Measurements from ENCODE around the gene TMED1.
A peak's percentile ranks its signal among the peaks of the same experiment; 100 is the strongest.
"Not testable (repeated sequence)": the region's sequence is repeated elsewhere in the genome, so short reads cannot be mapped to it uniquely, and the experiment has no call there.

The TMED1 gene

GRCh38 chr19:10861103-10861651 lies 25.2 kb upstream of the TMED1 start:
- no peak for DNase-seq

DNA sequence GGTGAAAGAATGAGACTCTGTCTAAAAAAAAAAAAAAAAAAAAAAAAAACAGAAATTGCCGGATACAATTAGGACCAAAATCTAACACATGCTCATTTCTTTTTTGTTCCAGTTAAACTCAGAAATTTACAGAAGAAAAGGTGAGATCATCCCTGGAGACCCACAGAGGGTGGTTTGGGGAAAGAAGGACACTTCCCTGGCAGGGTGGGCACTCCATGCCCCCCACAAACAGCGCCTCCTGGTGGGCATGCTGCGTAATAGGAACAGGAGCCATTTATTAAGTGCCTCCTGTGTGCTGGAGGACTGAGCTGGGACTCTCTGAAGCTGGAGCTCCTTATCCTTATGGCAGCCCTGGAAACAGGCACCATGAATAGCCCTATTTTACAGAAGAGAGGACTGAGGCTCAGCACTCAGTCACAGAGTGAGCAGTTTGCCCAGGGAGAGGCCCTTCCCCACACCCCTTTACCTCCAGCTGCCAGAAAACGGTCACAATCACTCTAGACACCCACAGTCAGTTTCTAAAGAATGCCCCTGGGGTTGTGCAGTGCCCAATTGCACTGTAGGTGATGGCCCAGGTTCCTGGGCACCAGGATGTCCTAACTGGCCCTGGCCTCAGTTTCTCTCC lies 22.3 kb upstream of the TMED1 start:
- no peak for DNase-seq

GRCh38 chr19:10856899-10857298 lies 20.9 kb upstream of the TMED1 start:
- not testable (repeated sequence) for DNase-seq

DNA sequence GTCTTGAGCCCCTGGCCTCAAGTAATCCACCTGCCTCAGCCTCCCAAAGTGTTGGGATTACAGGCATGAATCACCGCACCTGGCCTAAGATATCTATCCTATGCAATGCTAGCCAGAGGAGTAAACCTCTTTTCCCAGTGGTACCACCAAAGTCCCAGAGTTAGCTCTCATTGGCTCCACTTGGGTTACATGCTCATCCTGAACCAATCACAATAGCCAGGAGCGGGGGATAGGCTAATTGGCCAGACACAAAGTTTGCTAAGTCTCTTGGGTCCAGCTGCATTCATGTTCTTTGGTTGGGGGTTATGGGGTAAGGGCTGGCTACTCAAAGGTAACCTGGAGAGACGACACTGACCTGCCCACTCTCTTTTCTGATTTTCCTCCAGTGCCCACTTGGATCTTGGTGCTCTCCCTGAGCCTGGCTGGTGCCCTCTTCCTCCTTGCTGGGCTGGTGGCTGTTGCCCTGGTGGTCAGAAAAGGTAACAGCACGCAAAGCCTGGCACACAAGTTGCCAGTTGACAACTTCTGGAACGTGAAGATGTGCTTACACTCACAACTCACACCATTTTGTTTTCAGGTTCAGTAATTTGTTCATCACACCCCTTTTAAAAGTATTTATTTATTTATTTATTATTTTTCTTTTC lies 20.0 kb upstream of the TMED1 start:
- no peak for DNase-seq

GRCh38 chr19:10854350-10855089 lies 18.5 kb upstream of the TMED1 start:
- no peak for DNase-seq

- no peak for DNase-seq
These were observed 16.9 kb upstream of the TMED1 start for GRCh38 chr19:10852941-10853340.

GRCh38 chr19:10852098-10852800 lies 16.2 kb upstream of the TMED1 start:
- DNase-seq, result no peak

GRCh38 chr19:10850631-10851030 lies 14.6 kb upstream of the TMED1 start:
- no peak for DNase-seq

DNA sequence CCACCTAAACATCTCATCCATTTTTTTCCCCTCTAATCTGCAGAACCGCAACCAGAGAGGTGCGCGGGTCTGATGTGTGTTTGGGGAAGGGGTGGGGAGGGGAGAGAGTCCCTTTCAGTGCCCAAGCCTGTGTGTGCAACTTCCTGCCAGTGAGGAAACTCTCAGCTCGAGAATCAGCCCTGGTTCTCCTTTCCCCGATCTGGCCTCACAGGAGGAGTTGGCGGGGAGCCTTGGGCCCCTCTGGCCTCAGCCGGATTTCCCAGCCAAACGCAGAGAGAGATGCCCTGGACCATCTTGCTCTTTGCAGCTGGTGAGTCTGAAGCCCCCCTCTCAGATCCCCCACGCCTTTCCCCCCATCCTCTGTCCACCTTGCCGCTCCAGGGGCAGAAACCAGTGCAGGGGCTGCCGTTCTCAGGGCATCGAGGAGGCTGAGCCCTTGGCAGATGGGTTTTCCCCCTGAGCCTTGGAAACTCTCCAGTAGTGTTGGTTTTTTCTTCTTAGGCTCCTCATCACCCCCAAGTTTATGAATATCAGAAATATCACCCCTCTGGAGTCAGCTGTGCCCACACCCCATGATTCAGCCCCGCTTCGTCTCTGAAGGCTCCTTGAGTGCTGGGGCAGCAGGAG lies 12.3 kb upstream of the TMED1 start, which contains the start of gene C19orf38:
Gene C19orf38 (plus strand): TSS at position 186 of the 627 bp plus-strand sequence. CDS start 94 bp downstream, at position 280.
- peak; percentile 80 for DNase-seq

- DNase-seq, result no peak
These were observed 10.6 kb upstream of the TMED1 start for GRCh38 chr19:10846500-10847202.

GRCh38 chr19:10842788-10843187 lies 6.8 kb upstream of the TMED1 start:
- no peak for DNase-seq

DNA sequence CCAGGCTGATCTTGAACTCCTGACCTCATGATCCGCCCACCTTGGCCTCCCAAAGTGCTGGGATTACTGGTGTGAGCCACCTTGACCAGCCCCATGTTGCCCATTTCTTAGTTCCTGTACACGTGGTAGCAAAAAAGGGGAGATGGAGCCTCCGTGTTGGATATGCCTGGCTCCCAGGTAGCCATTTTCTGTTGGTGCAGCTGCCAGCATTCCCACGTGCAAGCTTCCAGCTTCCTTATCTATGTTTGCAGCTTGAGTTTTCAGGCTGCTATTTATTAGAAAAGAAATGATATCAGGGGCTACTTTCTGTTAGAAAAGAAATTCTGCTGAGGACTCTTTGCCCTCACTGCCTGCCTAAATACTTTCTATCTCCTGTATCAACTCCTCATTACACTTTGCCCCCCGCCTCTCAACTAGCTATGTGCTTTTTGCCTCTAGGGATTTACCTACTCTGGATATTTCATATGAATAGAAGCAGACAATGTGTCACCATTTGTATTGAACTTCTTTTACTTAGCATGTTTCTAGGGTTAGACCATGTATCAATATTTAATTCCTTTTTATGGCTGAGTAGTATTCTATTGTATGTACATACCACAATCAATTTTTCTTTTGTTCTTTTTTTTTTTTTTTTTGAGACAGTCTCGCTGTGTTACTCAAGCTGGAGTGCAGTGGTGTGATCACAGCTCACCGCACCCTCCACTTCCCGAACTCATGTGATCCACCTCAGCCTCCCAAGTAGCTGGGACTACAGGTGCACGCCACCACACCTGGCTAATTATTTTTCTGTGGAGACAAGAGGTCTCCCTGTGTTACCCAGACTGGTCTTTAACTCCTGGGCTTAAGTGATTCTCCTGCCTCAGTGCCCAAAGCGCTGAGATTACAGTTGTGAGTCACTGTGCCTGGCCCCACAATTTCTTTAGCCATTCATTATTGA lies 3.4 kb upstream of the TMED1 start:
- no peak for DNase-seq

DNA sequence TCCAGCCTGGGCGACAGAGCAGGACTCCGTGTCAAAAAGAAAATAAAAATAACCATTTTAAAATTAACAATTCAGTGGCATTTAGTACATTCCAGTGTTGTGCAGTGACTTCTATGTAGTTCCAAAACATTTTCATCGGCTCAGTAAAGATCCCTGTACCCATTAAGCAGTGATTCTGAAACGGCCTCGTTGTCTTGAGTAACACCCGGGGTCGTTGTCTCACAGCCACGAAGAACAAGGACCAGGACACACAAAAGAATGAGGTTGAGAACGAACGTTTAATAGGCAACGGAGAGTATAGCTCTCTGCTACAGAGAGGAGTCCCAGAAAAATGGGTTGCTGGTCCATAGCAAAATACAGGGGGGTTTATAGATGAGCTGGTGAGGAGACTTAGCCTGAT lies 2.4 kb upstream of the TMED1 start:
- no peak for DNase-seq

- not testable (repeated sequence) for DNase-seq
These were observed 1.6 kb upstream of the TMED1 start for GRCh38 chr19:10837649-10838048.

DNA sequence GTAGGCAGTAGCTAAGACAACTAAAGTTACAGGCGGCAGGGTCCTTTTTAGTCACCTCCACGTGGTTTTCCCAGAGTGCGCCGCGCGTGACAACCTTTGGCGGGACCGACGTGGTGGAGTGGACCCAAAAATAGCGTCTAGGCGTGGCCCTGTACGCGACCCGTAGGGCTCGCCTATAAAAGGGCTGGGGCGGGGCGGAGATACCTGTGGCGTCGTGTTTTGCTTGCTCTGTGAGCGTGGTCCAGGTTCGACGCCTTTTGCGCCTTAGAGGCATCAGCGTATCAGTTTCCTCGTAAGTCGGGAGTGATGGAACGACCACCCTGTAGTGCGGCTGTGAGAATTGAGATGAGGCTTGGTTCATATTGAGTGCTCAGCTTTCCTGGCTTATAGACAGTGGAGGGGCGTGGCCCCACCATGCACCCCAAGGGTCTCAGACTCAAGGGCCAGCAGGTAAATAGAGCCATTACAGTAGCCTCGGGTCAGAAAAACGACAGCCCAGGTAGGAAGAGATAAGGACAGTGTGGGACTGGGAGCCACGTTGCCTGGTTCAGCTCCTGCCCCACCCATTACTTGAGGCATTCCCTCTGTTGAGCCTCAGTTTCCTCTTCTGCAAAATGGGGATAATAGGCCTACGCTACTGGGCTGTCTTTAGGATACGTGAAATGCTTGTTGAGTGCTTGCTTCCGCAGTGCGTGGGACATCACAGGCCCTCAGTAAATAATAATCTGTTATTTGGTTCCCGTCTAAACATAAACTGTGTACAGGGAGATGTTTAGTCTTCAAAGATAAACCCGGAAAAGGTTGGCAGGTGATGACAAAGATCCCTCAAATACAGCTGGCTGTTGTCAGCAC lies 693 bp upstream of the TMED1 start:
- DNase-seq, result no peak

- no peak for DNase-seq
These were observed 791 bp downstream of the TMED1 start for GRCh38 chr19:10835089-10835753.

DNA sequence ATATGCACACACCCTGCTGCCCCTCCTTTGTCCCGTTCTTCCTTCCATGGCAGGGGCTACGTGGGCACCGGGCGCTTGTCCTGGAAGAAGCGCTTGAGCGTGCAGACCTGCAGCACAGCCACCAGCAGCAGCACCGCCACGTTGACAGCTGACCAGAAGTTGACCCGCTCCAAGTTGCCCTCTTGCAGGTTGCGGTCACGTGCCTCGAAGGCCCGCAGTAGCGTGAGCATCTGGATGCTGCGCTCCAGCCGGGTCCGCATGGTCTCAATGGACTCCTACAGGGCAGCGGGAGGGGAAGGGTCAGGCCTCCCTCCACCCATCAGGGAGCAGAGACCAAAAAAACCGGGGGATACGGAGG lies 3.1 kb downstream of the TMED1 start:
- no peak for DNase-seq

- DNase-seq, result no peak
These were observed 3.7 kb downstream of the TMED1 start for GRCh38 chr19:10831987-10832938.

Measured in right hindlimb (tissue), 1 donor.